Fibroblast of peridontal ligament (primary cell): ENCODE results near the gene GPC6.
"Not testable (repeated sequence)": the region's sequence is repeated elsewhere in the genome, so short reads cannot be mapped to it uniquely, and the experiment has no call there.

Source experiments
- DNase-seq: peaks from one replicate; pipeline ENCODE4 v3.0.0-alpha.2; 2010; ENCODE audit errors: extremely low read depth

GPC6 gene

DNA sequence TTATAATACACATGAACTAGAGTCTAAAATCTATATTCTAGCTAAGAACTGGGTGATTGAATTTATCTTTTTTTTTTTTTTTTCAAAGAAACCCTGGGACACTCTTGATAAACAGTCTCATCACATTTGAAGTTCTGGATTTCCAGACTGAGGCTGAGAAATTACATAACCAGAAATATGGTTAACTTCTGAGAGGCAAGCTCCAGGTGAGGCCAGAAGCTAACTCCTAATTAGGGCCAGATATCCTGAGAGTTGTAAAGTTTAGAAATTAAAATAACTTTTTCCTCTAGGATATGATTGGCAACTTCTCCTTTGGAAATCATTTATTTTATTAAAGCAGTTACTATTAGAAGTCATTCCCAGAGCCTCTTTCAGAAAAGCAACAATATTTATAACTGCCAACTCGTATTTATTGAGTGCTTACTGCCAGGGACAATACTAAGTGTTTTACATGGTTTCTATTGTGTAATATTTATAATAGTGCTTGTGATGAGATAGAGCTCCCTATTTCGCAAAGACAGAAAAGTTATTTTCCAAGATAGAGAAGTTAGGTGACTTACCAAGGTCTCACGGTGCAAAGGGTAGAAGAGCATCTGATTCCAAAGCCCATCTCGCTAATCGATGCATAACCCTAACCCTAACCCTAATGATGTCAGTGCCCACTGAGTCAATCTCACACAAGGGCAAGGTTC is 1065.2 kb downstream of the GPC6 start:
- no peak for DNase-seq

DNA sequence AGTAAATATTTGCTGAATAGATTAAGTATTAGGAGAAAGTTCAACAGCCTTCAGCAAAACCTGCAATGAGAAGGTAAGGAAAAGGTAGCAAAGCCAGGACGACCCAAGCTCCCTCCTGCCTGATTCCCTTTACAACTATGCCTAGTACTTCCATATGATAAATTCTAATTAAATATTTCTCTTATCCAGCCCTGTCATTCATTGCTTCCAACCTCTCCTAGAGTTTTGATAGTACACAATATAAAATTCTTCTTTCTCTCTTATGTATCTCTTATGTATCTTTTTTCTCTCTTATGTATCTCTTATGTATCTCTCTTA is 1065.7 kb downstream of the GPC6 start:
- DNase-seq = no peak

- peak; percentile 32 for DNase-seq
Observed at GRCh38 chr13:94296471-94296870, 1069.9 kb downstream of the GPC6 start.

- no peak for DNase-seq
Observed at GRCh38 chr13:94298346-94298745, 1071.7 kb downstream of the GPC6 start.

- no peak for DNase-seq
Observed at GRCh38 chr13:94300401-94300800, 1073.8 kb downstream of the GPC6 start.

- DNase-seq = no peak
Observed at GRCh38 chr13:94301487-94301886, 1074.9 kb downstream of the GPC6 start.

- not testable (repeated sequence) for DNase-seq
Observed at GRCh38 chr13:94302847-94303565, 1076.4 kb downstream of the GPC6 start.

GRCh38 chr13:94303644-94304174 is 1077.1 kb downstream of the GPC6 start:
- no peak for DNase-seq

- no peak for DNase-seq
Observed at GRCh38 chr13:94305033-94305432, 1078.4 kb downstream of the GPC6 start.

GRCh38 chr13:94305463-94305862 is 1078.9 kb downstream of the GPC6 start:
- peak; percentile 84 for DNase-seq

GRCh38 chr13:94305934-94306333 is 1079.3 kb downstream of the GPC6 start:
- DNase-seq = peak; percentile 61

- peak; percentile 22 for DNase-seq
Observed at GRCh38 chr13:94308832-94309231, 1082.2 kb downstream of the GPC6 start.

DNA sequence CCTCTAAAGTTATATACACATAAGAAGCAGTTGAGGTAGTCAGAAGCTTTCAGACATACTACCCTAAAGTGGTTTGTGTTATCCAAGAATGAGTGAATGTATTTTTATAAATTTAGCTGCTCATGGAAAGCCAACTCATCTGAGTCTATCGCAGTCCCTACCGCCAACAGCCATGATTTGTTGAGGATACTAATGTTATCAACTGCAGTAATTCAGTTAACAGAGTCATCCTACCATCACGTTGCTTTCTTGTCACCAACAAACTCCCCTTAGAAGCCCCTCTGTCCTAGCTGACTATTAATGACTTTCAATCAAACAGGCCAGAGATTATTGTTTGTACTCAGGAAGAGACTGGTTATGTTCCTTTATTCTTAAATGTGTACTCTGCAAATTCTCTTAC is 1083.0 kb downstream of the GPC6 start:
- DNase-seq = no peak

DNA sequence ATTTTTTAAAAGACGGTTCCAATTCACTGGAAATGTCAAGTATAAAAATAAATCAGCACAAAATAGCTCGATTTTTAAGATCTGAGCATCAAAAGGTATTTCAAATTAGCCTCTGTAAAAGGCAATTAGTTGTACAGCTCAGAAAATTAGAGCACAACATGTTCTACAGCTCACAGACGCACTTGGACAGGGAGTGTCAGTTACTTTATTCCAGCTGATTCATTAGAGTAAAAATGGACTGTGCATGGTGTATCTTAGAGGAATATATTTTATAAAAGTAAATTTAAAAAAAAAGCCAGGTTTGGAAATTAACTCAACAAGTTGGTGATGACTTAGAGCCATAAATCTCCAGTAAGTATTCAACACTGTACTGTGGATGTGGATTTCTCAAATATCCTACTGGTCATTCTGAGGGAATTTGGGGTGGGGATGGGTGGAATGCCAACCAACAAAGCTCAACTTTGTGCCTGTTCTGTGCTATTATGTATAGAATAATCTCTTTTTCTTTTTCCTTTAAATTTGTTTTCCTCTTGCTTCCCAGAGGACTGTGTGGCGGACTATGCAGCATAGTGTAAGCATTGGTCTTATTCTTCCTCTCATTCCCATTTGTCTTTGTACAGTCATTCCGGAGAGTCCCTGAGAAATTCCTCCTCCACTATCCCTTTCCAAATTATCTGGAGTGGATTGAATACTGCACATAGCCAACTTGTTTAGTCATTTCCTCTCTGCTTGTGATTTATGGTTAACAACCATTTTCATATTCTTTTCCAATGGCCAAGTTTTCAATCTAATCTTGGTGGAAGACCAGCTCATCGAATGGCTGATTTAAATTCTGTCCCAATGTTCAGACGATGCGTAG is 1083.6 kb downstream of the GPC6 start:
- peak; percentile 93 for DNase-seq

GRCh38 chr13:94311893-94312292 is 1085.3 kb downstream of the GPC6 start:
- DNase-seq = no peak

GRCh38 chr13:94312511-94313216 is 1086.1 kb downstream of the GPC6 start:
- DNase-seq = no peak

- no peak for DNase-seq
Observed at GRCh38 chr13:94313321-94313910, 1086.8 kb downstream of the GPC6 start.

DNA sequence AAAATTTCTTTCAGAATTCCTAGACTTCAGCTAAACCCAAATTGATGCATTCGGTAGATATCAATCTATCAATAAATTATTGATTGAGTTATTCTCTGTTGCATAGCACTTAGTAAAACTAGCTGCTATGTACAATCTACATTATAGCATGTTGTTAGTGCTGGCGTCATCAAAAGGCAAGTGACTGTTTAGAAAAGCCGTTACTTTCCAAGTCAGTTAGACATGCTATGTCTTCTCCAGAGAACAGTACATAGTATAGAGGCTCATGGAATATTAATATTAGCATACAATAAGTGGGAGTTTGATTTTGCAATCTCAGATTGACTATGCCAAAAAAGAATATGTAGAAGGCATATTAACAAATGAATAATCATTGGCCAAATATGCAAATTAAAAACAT is 1087.3 kb downstream of the GPC6 start:
- no peak for DNase-seq

- no peak for DNase-seq
Observed at GRCh38 chr13:94315188-94315587, 1088.6 kb downstream of the GPC6 start.

- DNase-seq = peak; percentile 59
Observed at GRCh38 chr13:94317063-94317491, 1090.5 kb downstream of the GPC6 start.

GRCh38 chr13:94318418-94318817 is 1091.8 kb downstream of the GPC6 start:
- peak; percentile 70 for DNase-seq
